Epidermal melanocyte (primary cell): ENCODE results near the gene HACE1.
A peak's percentile ranks its signal among the peaks of the same experiment; 100 is the strongest.
"Not testable (repeated sequence)": the region's sequence is repeated elsewhere in the genome, so short reads cannot be mapped to it uniquely, and the experiment has no call there.

Experiments used
- DNase-seq: peaks from one replicate; pipeline ENCODE4 v3.0.0; 2011; ENCODE audit warnings: low spot score; ENCODE audit not compliant: insufficient read length

HACE1 gene, protein sequence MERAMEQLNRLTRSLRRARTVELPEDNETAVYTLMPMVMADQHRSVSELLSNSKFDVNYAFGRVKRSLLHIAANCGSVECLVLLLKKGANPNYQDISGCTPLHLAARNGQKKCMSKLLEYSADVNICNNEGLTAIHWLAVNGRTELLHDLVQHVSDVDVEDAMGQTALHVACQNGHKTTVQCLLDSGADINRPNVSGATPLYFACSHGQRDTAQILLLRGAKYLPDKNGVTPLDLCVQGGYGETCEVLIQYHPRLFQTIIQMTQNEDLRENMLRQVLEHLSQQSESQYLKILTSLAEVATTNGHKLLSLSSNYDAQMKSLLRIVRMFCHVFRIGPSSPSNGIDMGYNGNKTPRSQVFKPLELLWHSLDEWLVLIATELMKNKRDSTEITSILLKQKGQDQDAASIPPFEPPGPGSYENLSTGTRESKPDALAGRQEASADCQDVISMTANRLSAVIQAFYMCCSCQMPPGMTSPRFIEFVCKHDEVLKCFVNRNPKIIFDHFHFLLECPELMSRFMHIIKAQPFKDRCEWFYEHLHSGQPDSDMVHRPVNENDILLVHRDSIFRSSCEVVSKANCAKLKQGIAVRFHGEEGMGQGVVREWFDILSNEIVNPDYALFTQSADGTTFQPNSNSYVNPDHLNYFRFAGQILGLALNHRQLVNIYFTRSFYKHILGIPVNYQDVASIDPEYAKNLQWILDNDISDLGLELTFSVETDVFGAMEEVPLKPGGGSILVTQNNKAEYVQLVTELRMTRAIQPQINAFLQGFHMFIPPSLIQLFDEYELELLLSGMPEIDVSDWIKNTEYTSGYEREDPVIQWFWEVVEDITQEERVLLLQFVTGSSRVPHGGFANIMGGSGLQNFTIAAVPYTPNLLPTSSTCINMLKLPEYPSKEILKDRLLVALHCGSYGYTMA

DNA sequence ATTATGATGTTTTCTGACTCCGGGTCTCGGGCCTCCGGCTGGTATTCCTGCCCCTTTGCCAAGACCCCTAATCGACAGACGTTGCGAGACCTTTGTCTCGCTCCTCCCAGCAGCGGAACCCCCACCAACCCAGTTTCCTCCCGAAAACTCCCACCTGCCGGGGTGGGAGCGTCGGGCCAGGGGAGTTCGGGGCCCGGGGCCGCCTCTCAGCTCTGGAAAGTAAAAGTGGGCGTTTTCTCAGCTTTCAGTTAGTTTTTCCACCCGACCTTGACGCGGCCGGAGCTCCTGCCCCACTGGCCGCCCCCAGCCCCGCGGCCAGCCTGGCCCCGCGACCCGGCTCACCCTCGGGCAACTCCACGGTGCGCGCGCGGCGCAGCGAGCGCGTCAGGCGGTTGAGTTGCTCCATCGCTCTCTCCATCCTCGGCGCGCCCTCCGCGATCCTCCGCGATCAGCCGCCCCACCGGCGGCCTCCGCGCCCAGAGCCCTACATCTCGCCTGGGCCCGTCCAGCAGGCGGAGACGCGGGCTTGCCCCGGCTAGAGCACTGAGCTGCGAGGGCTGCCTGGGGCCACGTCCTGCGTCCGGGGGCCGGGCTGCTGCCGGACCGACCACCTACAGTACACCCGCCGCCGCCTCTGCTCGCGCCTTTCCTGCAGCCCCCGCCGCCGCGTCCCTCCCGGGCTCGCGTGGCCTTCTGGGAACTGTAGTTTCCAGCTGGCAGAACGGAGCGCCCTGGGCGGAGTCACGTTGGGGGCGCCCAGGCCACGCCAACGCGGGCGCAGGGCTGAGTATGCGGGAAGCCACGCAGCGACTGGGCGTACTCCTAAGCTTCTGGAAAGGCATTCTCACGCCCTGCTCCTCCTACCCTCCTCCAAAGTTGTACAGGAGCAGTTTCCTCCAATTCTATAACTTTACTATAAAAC is at the start of gene HACE1:
Gene HACE1 (minus strand): TSS at position 695 of the 922 bp plus-strand sequence. CDS start 277 bp downstream, at position 418.
- peak; percentile 86 for DNase-seq

DNA sequence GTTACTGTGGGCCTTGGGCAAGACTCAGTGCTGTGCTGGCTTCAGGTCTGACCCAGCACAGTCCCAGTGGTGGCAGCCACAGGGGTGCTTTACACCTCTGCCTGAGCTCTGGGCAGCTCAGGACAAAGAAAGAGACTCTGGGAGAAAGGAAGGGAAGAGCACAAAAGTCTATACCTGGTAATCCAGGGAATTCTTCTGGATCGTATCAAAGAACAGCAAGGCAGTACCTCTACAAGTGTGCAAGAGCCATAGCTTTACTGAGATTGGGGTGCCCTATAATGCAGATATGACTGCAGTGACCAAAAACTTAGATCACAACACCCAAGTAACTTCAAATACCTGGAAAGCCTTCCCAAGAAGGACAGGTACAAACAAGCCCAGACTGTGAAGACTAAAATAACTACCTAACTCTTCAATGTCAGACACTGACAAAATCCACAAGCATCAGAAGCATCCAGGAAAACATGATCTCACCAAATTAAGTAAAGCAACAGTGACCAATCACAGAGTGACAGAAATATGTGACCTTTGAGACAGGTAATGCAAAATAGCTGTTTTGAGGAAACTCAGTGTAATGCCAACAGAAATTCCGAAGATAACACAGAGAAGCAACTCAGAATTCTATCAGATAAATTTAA is 49.3 kb upstream of the HACE1 start:
- DNase-seq, result no peak

DNA sequence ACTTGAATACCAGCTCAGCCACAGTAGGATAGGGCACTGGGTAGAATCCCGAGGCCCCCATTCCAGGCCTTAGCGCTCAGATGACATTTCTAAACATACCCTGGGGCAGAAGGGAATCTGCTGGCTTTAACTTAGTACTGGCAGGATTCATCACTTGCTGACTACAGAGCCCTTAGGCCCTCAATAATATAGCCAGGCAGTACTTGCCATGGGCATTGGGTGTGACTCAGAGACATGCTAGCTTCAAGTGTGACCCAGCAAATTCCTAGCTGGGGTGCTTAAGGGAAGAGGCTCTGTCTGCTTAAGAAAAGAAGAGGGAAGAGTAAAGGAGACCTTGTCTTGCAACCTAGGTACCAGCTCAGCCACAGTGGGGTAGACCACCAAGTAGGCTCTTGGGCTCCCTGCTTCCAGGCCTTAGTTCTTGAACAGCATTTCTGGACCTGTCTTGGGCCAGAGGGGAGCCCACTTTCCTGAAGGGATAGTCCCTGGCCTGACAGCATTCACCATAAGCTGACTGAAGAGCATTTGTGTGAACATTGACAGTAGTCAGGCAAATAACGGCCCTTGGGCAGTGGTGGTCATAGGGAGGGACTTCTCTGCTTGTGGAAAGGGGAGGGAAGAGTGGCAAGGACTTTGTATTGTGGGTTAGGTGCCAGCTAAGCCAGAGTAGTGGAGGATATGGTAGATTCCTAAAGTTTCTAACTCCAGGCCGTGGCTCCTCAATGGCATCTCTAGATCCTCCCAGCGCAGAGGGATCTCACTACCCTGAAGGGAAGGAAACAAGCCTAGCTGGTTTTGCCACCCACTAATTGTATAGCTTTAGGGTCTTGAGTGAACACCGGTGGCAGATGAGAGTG is 48.5 kb upstream of the HACE1 start:
- no peak for DNase-seq

DNA sequence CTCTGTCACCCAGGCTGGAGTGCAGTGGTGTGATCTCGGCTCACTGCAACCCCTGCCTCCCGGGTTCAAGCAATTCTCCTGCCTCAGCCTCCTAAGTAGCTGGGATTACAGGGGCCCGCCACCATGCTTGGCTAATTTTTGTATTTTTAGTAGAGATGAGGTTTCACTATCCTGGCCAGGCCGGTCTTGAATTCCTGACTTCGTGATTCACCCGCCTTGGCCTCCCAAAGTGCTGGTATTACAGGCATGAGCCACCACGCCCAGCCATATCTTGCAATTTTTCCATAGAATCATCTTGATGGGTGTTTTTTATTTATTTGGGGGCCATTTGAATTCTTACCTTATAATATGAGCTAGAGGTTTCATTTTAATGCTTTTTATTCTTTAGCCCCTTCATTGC is 39.2 kb upstream of the HACE1 start:
- DNase-seq, result not testable (repeated sequence)

DNA sequence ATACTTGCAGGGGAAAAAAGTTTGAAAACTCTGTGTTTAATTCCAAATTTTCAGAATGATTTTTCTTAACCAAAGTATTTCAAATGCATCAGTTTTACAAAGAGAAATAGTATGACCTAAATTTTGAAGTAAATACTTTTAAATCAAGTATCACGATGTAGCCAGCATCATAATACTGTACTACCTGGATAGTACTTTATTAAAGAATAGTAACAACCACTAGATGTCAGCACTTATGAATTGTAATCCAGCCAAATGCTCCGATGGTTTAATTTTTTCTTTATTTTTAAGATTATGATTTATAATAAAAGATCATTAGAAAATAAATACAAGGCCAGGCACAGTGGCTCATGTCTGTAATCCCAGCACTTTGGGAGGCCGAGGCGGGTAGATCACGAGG is 37.2 kb upstream of the HACE1 start:
- DNase-seq, result no peak

DNA sequence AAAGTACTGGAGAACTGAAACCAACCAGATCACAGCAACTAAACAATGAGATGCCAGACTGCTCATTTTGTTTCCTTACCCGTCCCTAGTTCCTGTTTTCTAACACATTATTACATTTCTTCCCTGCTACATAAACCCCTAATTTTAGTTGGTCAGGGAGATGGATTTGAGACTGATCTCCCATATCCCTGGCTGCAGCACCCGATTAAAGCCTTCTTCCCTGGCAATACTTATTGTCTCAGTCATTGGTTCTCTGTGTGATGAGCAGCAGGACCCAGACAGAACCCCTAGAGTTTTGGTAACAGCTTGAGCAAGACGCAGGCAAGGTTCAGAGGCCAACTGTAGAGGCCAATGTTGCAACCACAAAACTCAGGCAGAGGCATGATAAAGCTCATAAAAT is 28.3 kb upstream of the HACE1 start:
- DNase-seq, result no peak

DNA sequence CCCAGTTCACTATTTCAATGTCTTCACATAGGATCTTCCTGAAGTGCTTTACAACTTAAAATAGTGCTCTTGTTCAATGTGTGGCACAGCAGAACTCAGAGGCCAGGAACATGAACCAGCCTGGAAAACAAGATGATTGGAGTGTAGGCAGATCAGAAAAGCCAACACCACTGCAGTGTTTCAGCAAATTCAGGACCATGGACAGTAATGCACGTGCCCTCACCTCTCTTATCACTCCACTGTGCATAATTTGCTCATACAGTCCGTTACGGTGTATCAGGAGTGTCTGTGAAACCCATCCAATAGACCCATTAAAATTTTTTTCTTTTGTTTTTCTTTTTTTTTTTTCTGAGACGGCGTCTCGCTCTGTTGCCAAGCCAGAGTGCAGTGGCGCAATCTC is 27.6 kb upstream of the HACE1 start:
- DNase-seq, result no peak

DNA sequence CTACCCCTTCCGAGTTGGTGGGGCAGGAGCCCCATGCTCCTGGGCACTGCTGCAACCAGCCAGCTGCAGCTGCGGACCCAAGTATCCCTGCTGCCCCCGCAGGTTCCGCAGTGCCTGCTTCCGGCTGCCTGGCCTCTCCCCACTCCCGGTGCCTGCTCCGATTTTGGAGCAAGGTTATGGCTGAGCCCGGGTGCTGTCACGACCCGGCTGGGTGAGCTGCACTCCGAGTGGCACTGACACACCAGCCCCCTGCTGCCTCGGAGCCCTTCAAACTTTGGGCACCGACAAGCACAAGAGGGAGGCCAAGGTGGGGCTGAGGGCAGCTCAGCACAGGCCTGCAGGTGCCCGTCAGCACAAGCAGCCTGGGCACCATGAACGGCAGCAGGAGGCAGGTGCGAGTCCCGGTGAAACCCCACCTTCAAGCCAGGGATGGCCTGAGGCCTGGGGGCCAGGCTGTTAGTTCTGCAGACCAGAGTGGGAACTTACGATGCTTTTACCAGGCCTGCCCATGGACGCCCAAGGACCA is 25.9 kb upstream of the HACE1 start:
- DNase-seq, result no peak

DNA sequence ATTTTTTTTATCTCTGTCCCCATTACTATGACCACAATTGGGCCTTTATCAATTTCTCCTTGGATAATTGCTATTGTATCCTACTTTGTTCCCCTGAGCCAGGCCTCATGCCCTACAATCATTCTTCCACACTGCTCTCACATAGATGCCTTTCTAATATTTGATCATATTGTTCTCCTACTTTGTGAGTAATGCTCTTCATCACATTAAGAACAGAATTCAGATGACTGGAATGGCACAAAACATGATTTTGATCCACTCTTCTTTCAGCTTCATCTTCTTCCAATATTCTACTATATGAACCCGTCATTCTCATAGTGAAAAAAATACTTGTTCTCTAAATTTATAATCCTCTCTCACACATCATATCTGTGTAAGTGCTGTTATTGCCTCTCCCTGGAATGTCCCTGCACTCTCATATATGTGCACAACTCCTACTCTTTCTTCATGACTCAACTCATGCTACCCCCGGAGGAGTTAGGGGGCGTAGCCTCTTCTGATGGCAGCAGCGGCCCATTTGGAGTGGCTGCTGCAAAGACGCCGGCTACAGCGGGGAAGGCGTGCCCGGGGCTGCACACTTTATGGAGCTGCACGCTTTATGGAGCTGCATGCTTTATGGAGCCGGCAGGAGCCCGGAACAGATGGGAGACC is 25.3 kb upstream of the HACE1 start:
- no peak for DNase-seq

DNA sequence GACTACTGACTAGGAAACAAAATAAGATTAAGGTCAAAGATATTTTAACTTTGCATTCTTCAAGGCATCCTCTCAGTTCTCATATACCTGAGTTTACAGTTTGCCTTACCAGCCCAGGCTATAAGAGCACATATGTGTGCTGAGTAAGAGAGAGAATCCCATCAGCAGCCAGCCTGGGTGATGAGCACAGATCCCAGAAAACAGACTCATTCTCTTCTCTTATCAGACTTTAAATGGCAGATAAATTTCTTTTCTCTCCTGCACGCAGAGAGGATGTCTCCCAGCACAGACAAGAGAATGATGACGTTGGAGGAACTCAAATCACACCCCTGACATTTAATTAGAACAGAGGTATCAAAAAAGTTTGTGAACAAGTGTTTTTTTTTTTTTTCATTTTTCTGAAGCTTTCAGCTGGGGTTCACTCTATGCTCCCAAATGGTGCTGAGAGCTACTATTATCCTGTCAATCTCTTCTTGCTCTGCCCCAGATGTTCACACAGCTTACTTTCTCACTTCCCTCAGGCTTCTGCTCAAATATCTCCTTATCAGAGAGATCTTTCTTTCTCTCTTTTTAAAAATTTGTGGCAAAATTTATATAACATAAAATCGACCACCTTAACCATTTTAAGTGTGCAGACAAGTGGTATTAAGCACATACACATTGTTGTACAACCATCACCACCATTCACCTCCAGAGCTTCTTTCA is 22.4 kb upstream of the HACE1 start:
- no peak for DNase-seq

DNA sequence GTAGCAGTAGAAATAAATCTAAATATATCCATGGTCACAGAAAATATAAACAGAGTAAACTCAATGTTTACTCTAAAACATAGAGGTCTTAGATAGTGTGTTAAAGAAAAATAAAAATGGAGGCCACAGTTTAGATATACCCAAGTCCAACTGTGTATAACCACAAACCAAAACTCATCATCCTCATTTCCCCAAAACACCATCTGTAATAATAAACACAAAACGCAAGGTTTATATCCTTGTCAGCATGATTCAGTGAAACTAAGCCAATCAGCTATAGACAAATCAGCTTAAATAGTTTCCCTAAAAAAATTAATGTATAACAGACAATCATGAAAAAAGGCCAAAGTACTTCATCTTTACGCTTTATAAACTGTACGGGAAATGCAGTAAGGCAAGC is 2.7 kb upstream of the HACE1 start:
- DNase-seq, result no peak

DNA sequence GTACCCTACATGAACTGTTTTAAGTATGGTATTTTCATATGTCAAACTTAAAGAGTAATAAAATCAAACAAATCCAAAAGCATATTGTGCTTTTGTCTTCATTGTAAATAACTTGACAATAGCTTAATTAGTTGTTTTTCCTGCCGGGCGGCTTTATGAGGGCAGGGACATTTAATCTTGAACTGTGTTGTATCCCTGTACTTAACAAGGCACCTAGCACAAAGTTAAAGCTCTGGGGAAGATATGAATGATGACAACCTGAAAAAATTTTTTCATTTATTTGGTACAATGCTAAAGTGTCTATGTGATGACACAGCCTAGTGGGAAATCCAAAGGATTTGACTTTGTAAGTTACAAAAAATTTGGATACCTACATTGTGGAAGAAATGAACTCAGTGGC is 502 bp upstream of the HACE1 start:
- no peak for DNase-seq

DNA sequence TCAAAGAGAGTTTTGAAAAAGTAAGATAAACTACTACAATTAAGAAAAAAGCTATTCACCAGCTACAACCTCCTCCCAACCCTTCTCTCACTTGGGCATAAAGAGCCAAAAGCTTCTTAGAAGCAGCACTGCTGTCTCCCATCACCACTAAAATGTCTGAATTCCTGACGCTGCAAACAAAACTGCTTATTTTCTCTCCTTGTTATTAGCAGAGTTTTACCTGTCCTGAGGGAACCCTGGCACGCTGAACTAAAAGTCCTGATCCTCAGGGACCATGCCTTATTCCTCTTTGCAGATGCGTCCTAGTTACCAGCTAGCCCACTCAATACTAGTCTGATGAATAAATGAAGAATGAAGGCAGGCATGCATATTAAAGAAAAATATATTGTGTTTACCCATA is 1.1 kb downstream of the HACE1 start:
- no peak for DNase-seq

DNA sequence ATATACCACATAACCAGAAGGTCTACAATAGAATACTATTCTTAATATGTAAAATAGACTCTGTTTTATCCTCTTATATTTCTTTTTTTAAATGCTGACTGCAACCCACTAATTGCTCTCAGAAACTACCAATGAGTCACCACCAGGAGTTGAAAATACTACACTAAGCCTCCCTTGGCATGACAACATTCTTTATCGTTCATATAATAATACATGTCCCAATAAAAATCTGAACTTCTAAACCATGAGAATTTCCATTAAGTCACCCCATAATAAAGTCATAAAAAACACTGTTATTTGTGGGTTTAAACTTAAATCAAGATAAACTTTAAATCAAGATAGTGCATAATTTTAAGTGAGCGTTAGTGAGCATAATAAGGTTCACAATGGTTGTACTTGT is 4.2 kb downstream of the HACE1 start:
- DNase-seq, result no peak

DNA sequence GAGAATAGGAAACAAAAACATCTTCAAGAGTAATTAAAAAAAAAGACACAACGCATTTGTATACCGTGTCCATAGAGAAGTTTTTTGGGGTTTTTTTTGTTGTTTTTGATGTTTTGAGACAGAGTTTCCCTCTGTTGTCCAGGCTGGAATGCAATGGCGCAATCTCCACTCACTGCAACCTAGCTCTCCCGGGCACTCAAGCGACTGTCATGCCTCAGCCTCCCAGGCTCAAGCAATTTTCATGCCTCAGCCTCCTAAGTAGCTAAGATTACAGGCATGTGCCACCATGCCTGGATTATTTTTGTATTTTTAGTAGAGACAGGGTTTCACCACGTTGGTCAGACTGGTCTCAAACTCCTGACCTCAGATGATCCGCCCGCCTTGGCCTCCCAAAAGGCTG is 12.0 kb downstream of the HACE1 start:
- DNase-seq, result not testable (repeated sequence)

DNA sequence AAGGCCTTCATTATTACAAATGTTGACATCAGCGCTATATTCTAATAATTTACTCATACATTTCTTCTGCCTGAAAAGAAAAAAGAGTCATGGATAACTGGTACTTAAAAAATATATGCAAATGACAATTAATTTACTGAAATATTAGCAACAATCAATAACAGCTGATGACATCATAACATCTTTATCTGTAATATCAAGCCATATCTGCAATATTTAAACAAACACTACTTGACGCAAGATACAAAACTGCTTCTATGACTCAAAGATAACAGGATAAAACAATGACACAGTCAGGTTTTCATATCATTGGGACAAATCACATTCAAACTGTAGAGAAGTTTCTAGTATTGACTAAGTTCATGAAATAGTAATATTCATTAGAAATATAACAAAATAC is 16.5 kb downstream of the HACE1 start:
- DNase-seq, result no peak

DNA sequence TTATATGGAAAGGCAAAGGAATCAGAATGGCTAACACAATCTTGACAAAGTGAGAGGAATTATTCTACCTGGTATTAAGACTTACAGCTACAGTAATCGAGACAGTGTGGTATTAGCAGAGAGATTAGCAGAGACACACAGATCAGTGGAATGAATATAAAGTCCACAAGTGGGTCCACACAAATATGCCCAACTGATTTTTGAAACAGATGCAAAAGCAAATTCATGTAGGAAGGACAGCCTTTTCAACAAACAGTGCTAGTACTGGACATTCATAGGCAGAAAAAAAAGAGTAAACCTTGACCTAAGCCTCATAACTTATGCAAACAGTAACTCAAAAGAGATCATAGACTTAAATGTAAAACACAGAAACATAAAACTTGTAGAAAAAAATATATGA is 22.6 kb downstream of the HACE1 start:
- DNase-seq, result no peak

DNA sequence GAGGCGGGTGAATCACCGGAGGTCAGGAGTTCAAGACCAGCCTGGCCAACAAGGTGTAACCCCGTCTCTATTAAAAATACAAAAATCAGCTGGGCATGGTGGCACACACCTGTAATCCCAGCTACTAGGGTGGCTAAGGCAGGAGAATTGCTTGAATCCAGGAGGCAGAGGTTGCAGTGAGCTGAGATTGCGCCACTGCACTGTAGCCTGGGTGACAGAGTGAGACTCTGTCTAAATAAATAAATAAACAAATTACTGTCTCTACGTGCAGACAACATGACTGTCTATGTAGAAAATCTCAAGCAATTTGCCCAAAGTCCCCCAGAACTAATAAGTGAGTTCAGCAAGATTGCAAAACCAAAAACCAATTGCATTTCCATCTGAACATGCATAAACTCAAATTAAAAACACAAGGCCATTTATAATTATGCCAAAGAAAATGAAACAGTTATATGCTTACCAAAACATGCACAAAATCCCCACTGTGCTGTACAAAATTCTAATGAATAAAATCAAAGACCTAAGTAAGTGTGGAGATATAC is 23.2 kb downstream of the HACE1 start:
- DNase-seq, result not testable (repeated sequence)
